Upper lobe of left lung (tissue), 4 donors: ENCODE data around the gene MON1A.

ENCODE experiments used
- POLR2A ChIP-seq, 4 donors: fragments of 450-650 bp; IDR thresholded peaks; one replicate each; pipeline ENCODE4 v1.5.1; 2016 to 2017; ENCODE audit warnings: antibody characterized with exemption in 4 of 4, mild to moderate bottlenecking in 2 of 4
- TF ChIP-seq, protein P1 (sequence below), 6 experiments: fragments of 450-650 bp in 4 of 6; fragments of 200-600 bp in 2 of 6; sonication (generic) in 2 of 6; IDR thresholded peaks; one replicate each; pipeline ENCODE4 v1.5.1; 2016 to 2019; ENCODE audit warnings: antibody characterized with exemption in 6 of 6

DNA sequence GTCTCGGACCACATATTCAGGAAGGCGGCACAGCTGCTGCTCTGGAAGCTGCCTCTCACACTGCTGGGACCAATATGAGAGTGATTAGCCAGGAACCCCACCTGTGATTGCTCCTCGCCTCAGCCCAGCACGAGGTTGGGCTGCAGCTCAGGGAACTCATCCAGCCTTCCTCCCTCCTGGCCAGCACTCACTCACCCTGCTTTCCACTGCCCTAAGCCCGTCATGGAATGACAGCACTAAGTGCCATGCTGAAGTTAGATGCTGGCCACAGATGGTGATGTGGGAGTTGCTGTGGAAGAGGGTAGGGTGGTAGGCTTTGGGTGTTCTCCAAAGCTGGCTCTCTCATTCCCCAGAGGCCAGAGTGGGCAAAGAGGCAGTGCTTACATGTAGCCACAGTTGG, 33.3 kb downstream of the MON1A start:
- no peak for TF ChIP-seq POLR2A (IDR thresholded peaks at IDR 0.05)
- TF ChIP-seq, protein P1, sequence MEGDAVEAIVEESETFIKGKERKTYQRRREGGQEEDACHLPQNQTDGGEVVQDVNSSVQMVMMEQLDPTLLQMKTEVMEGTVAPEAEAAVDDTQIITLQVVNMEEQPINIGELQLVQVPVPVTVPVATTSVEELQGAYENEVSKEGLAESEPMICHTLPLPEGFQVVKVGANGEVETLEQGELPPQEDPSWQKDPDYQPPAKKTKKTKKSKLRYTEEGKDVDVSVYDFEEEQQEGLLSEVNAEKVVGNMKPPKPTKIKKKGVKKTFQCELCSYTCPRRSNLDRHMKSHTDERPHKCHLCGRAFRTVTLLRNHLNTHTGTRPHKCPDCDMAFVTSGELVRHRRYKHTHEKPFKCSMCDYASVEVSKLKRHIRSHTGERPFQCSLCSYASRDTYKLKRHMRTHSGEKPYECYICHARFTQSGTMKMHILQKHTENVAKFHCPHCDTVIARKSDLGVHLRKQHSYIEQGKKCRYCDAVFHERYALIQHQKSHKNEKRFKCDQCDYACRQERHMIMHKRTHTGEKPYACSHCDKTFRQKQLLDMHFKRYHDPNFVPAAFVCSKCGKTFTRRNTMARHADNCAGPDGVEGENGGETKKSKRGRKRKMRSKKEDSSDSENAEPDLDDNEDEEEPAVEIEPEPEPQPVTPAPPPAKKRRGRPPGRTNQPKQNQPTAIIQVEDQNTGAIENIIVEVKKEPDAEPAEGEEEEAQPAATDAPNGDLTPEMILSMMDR (IDR thresholded peaks at IDR 0.05): no peak
